HepG2 (cell line): Measurements from ENCODE around the gene CDX2. TPM values are rescaled to one million over a fixed set of nuclear protein-coding genes. Genes with fewer than 3 reads are reported as not detected.

Source experiments
- ATAC-seq: fragments of 200-7000 bp; cut with Tn5 transposase; 3 replicates; pipeline ENCODE4 v1.9.1; 2020; ENCODE audit warnings: mild to moderate bottlenecking, moderate library complexity
- BruUV-seq: library from RNA; stranded (reverse); fragments of 400-500 nt; replicated peaks from 2 replicates; lab custom pipeline; 2021; lab: Mats Ljungman, UMichigan
- CTCF ChIA-PET: fragments of 300-600 bp; formaldehyde crosslinking; extraction: SDS; loops from one replicate; lab custom pipeline; 2021; ENCODE audit warnings: low total read pairs, inconsistent platforms, low intra/inter-chr PET ratio; lab: Yijun Ruan, JAX
- POLR2A ChIA-PET: fragments of 350-600 bp; sonication (Branson Sonifier 250); formaldehyde crosslinking; loops from one replicate; lab custom pipeline; 2020; ENCODE audit warnings: antibody characterized with exemption, inconsistent platforms; lab: Yijun Ruan, JAX
- DNase-seq: peaks from one replicate; pipeline ENCODE4 v3.0.0-alpha.2; 2015; ENCODE audit warnings: low spot score
- FAIRE-seq: peaks from 3 replicates; lab custom pipeline; 2011; peaks lifted over from hg19 to GRCh38; lab: Jason Lieb, UNC
- H2AFZ ChIP-seq: one replicate; pipeline ENCODE4 v1.6.1; 2011; ENCODE audit warnings: low read length, inconsistent platforms
- H3K27ac ChIP-seq: fragments of 300-600 bp; 3 replicates; pipeline ENCODE4 v1.8.0; 2011; ENCODE audit warnings: mixed run types, mild to moderate bottlenecking, mixed read lengths, low read length, inconsistent platforms; ENCODE audit not compliant: insufficient read depth; ENCODE audit errors: extremely low read length
- H3K27me3 ChIP-seq, 2 experiments: fragments of 200-600 bp in 1 of 2; 2 replicates in 1 of 2; 3 replicates in 1 of 2; pipeline versions ENCODE4 v1.6.0 to v1.8.0; 2011; ENCODE audit warnings: low read length in 2 of 2, mild to moderate bottlenecking in 2 of 2, moderate library complexity in 2 of 2, inconsistent platforms in 1 of 2; ENCODE audit not compliant: insufficient read depth in 2 of 2, control insufficient read depth in 1 of 2
- H3K36me3 ChIP-seq, 2 experiments: fragments of 200-600 bp in 1 of 2; replicated peaks in 1 of 2; 2 replicates in 1 of 2; 3 replicates in 1 of 2; pipeline versions ENCODE4 v1.5.1 to v1.8.0; 2011; ENCODE audit warnings: low read length in 2 of 2, inconsistent platforms in 1 of 2; ENCODE audit not compliant: insufficient read depth in 2 of 2, control insufficient read depth in 1 of 2
- H3K4me1 ChIP-seq: 2 replicates; pipeline ENCODE4 v1.5.1; 2012; ENCODE audit warnings: low read length, inconsistent platforms; ENCODE audit not compliant: insufficient read depth
- H3K4me2 ChIP-seq: 2 replicates; pipeline ENCODE4 v1.6.0; 2011; ENCODE audit warnings: low read depth, low read length, inconsistent platforms
- H3K4me3 ChIP-seq, 3 experiments: fragments of 200-600 bp in 1 of 3; sonication (generic), shearing (Covaris generic) in 1 of 3; replicated peaks in 1 of 3; 2 replicates each; pipeline ENCODE4 v1.5.1; 2011 to 2016; ENCODE audit warnings: low read length in 3 of 3, inconsistent platforms in 2 of 3, low read depth in 2 of 3, mild to moderate bottlenecking in 2 of 3, control low read depth in 1 of 3, mixed read lengths in 1 of 3; ENCODE audit not compliant: insufficient read depth in 1 of 3
- H3K79me2 ChIP-seq: one replicate; pipeline ENCODE4 v1.6.1; 2011; ENCODE audit warnings: low read length, inconsistent platforms; ENCODE audit not compliant: insufficient read depth
- H3K9ac ChIP-seq: 2 replicates; pipeline ENCODE4 v1.6.0; 2011; ENCODE audit warnings: mild to moderate bottlenecking, low read depth, low read length, inconsistent platforms; ENCODE audit not compliant: insufficient read depth
- H3K9me3 ChIP-seq: 2 replicates; pipeline ENCODE4 v1.5.1; 2012; ENCODE audit warnings: mild to moderate bottlenecking, low read length
- H4K20me1 ChIP-seq: 2 replicates; pipeline ENCODE4 v1.6.0; 2011; ENCODE audit warnings: inconsistent platforms, mild to moderate bottlenecking, low read length, moderate library complexity; ENCODE audit not compliant: insufficient read depth
- FOXP4 ChIP-seq: sonication (generic); formaldehyde crosslinking; IDR thresholded peaks from 2 replicates; pipeline ENCODE4 v1.4.0; 2020; ENCODE audit warnings: missing genetic modification reagents
- LCORL ChIP-seq, 2 experiments: fragments of 450-650 bp in 1 of 2; sonication (generic) in 1 of 2; formaldehyde crosslinking in 1 of 2; IDR thresholded peaks; 2 replicates each; pipeline versions ENCODE4 v1.5.0 to v1.6.1; 2017 to 2020; ENCODE audit warnings: antibody characterized with exemption in 1 of 2, missing genetic modification reagents in 1 of 2
- MAFF ChIP-seq: IDR thresholded peaks from 2 replicates; pipeline ENCODE4 v1.6.1; 2011; ENCODE audit warnings: low read depth, low read length, improper control_type of control experiment
- MYC ChIP-seq: sonication (generic); formaldehyde crosslinking; IDR thresholded peaks from 2 replicates; pipeline ENCODE4 v1.9.0; 2021; ENCODE audit warnings: missing genetic modification reagents, borderline replicate concordance
- PAXIP1 ChIP-seq: sonication (generic); formaldehyde crosslinking; conservative IDR thresholded peaks from 2 replicates; pipeline ENCODE4 v1.4.0; 2020; ENCODE audit warnings: mild to moderate bottlenecking, missing genetic modification reagents, moderate library complexity
- REPIN1 ChIP-seq: sonication (generic); formaldehyde crosslinking; IDR thresholded peaks from 2 replicates; pipeline ENCODE4 v1.8.0; 2022; ENCODE audit warnings: missing genetic modification reagents, low read depth, mild to moderate bottlenecking, borderline replicate concordance
- TFDP2 ChIP-seq: sonication (generic); formaldehyde crosslinking; IDR thresholded peaks from 2 replicates; pipeline ENCODE4 v1.4.0; 2020; ENCODE audit warnings: missing genetic modification reagents
- TRAFD1 ChIP-seq: sonication (generic); formaldehyde crosslinking; IDR thresholded peaks from 2 replicates; pipeline ENCODE4 v1.5.1; 2020; ENCODE audit warnings: missing genetic modification reagents, mild to moderate bottlenecking, borderline replicate concordance
- ZNF292 ChIP-seq: sonication (generic); formaldehyde crosslinking; IDR thresholded peaks from 2 replicates; pipeline ENCODE4 v1.8.1; 2022; ENCODE audit warnings: mild to moderate bottlenecking, low read depth, missing genetic modification reagents, borderline replicate concordance
- ZNF296 ChIP-seq: sonication (generic); formaldehyde crosslinking; conservative IDR thresholded peaks from 2 replicates; pipeline ENCODE4 v1.5.0; 2020; ENCODE audit warnings: mild to moderate bottlenecking, missing genetic modification reagents
- WGBS: methylation state at CpG from one replicate; pipeline ENCODE4 v1.1.6; 2017; ENCODE audit warnings: low lambda C conversion rate; 5-methylcytosine and 5-hydroxymethylcytosine counted together
- in situ Hi-C: cut with HindIII; loops from 2 replicates; pipeline ENCODE4 v1.10.0; 2017; ENCODE audit warnings: low pct_unique_long_range_greater_than_20kb; ENCODE audit not compliant: extremely low pct_ligation_motif_present
- intact Hi-C: fragments of 100-400 bp; cut with micrococcal nuclease; formaldehyde crosslinking; loops from one replicate; pipeline ENCODE4 v1.10.0; 2022; ENCODE audit not compliant: unreplicated experiment
- polyA plus RNA-seq, 8 experiments: library from polyadenylated mRNA; depleted of rRNA in 3 of 8; stranded (reverse) in 7 of 8; unstranded in 1 of 8; fragments of >200 nt; fragmentation: Illumina TruSeq in 4 of 8; extraction: Trizol in 4 of 8; gene quantifications; 2 replicates each; pipeline versions ENCODE4 v1.2.1 to v1.2.3, GENCODE V29; 2011 to 2016; ENCODE audit warnings: low read depth in 4 of 8, missing spikeins in 1 of 8, mixed read lengths in 1 of 8; ENCODE audit not compliant: insufficient read depth in 1 of 8
- total RNA-seq, 5 experiments: library from RNA; depleted of rRNA; stranded (reverse); fragments of >200 nt; fragmentation: Illumina TruSeq; extraction: Trizol; gene quantifications; 2 replicates each; pipeline ENCODE4 v1.2.3, GENCODE V29; 2016; ENCODE audit warnings: low read depth in 1 of 5

CDX2 gene
- total and polyA plus RNA-seq, 2 of the 13 experiments (the other 11 are each of a cell fraction or from before 2014, with no cell fraction given) = 0.04 TPM; not detected in 1

- Histone ChIP-seq H3K9ac (peak overlapping the region; percentile 3; the same call in 1 of the 2 replicates), H3K4me2 (peak overlapping the region; percentile 77), H3K4me3 (peak overlapping the region in 1 of 3 experiments; percentile 63; a peak in 2 of 6 replicates), H3K9me3 (no peaks in the 10 kb centered on the region), H3K27me3 (peaks cover 8 to 50% of the 10 kb centered on the region in 2 experiments), H3K27ac (no peak overlapping the region), H3K79me2 (no peaks in the 10 kb centered on the region), H4K20me1 (no peaks in the 10 kb centered on the region), H3K36me3 (no peaks in the 10 kb centered on the region), H3K4me1 (peaks cover 35% of the 10 kb centered on the region), H2AFZ (no peak overlapping the region)
- 45% methylated on average over 25 of the region's 46 CpGs for WGBS
- no TSS peak for BruUV-seq
- intact Hi-C loops (no loop called here), in situ Hi-C loops (no loop called here)
- FAIRE-seq = no peak
- peak; percentile 43 for ATAC-seq
- no peak for DNase-seq
- ChIA-PET POLR2A (no interaction called here), CTCF (no interaction called here)
- 0 out of 2 replicates have a peak, but pooled peaks have one; percentile 24 for TF ChIP-seq TFDP2 (CRISPR knock-in tag)
- no peak for TF ChIP-seq LCORL (IDR thresholded peaks at IDR 0.05)
- TF ChIP-seq LCORL (CRISPR knock-in tag; IDR thresholded peaks at IDR 0.05) = 0 out of 2 replicates have a peak, but pooled peaks have one; percentile 34
- TF ChIP-seq ZNF292 (CRISPR knock-in tag) = peak; percentile 40; the same call in 1 of the 2 replicates
- no peak for TF ChIP-seq MAFF
- TF ChIP-seq ZNF296 (CRISPR knock-in tag) = peak; percentile 82; the same call in 1 of the 2 replicates
- TF ChIP-seq PAXIP1 = peak; percentile 79
- 0 out of 2 replicates have a peak, but pooled peaks have one; percentile 23 for TF ChIP-seq REPIN1 (CRISPR knock-in tag)
- peak; percentile 32; the same call in 1 of the 2 replicates for TF ChIP-seq FOXP4 (CRISPR knock-in tag)
- TF ChIP-seq TRAFD1 (CRISPR knock-in tag) = no peak
- peak; percentile 24; the same call in 1 of the 2 replicates for TF ChIP-seq MYC (CRISPR knock-in tag)
Measured at GRCh38 chr13:27918041-27918917, 50.8 kb downstream of the CDX2 start.
